Measurements from ENCODE around the gene ZNF30.

GRCh38 chr19:34962687-34963572 lies 36.2 kb downstream of the ZNF30 start:
- TF ChIP-seq, protein P1, sequence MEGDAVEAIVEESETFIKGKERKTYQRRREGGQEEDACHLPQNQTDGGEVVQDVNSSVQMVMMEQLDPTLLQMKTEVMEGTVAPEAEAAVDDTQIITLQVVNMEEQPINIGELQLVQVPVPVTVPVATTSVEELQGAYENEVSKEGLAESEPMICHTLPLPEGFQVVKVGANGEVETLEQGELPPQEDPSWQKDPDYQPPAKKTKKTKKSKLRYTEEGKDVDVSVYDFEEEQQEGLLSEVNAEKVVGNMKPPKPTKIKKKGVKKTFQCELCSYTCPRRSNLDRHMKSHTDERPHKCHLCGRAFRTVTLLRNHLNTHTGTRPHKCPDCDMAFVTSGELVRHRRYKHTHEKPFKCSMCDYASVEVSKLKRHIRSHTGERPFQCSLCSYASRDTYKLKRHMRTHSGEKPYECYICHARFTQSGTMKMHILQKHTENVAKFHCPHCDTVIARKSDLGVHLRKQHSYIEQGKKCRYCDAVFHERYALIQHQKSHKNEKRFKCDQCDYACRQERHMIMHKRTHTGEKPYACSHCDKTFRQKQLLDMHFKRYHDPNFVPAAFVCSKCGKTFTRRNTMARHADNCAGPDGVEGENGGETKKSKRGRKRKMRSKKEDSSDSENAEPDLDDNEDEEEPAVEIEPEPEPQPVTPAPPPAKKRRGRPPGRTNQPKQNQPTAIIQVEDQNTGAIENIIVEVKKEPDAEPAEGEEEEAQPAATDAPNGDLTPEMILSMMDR (IDR thresholded peaks at IDR 0.05), result no peak
- TF ChIP-seq POLR2A (IDR thresholded peaks at IDR 0.05), result no peak

All from testis (tissue), 2 donors.